Right lobe of liver (tissue), 6 donors: Measurements from ENCODE around the gene SNX10. TPM values are rescaled to one million over a fixed set of nuclear protein-coding genes. Genes with fewer than 3 reads are reported as not detected.

Experiments used
- ATAC-seq, 4 donors: fragments of 200-7000 bp; cut with Tn5 transposase; one replicate each; pipeline ENCODE4 v1.9.1; 2020; ENCODE audit warnings: mild to moderate bottlenecking in 4 of 4, moderate library complexity in 4 of 4
- DNase-seq, 3 donors: peaks; one replicate each; pipeline ENCODE4 v3.0.0-alpha.2; 2020
- H3K27ac ChIP-seq, 3 donors: fragments of 200-600 bp; one replicate each; pipeline ENCODE4 v1.8.0; 2022
- H3K27me3 ChIP-seq, 2 donors: fragments of 200-600 bp; one replicate each; pipeline ENCODE4 v1.8.0; 2022
- H3K36me3 ChIP-seq, 4 donors: fragments of 200-600 bp; sonication (generic) in 1 of 4; one replicate each; pipeline versions ENCODE4 v1.5.1 to v1.8.0; 2017 to 2022; ENCODE audit warnings: control low read depth in 1 of 4
- H3K4me1 ChIP-seq, 4 donors: fragments of 200-600 bp; sonication (generic) in 1 of 4; one replicate each; pipeline versions ENCODE4 v1.5.1 to v1.8.0; 2017 to 2022; ENCODE audit warnings: control low read depth in 1 of 4
- H3K4me3 ChIP-seq, 3 donors: fragments of 200-600 bp; one replicate each; pipeline ENCODE4 v1.8.0; 2022
- H3K9me3 ChIP-seq, 4 donors: fragments of 200-600 bp; sonication (generic) in 1 of 4; one replicate each; pipeline versions ENCODE4 v1.5.1 to v1.8.0; 2017 to 2022; ENCODE audit warnings: control low read depth in 1 of 4
- CTCF ChIP-seq, 4 donors: fragments of 200-600 bp in 3 of 4; fragments of 450-650 bp in 1 of 4; IDR thresholded peaks; one replicate each; pipeline versions ENCODE4 v1.5.1 to v1.8.0; 2016 to 2022; ENCODE audit warnings: antibody characterized with exemption in 4 of 4, mild to moderate bottlenecking in 2 of 4
- POLR2A ChIP-seq: fragments of 450-650 bp; IDR thresholded peaks from one replicate; pipeline ENCODE4 v1.6.1; 2017; ENCODE audit warnings: antibody characterized with exemption, mild to moderate bottlenecking
- WGBS: methylation state at CpG from one replicate; pipeline ENCODE4 v1.1.6; 2018; ENCODE audit warnings: low coverage, low lambda C conversion rate; ENCODE audit not compliant: insufficient coverage; ENCODE audit errors: missing lambda C conversion rate; 5-methylcytosine and 5-hydroxymethylcytosine counted together
- intact Hi-C, 2 donors: fragments of 100-400 bp; cut with DNase I; formaldehyde crosslinking; loops; one replicate each; pipeline versions ENCODE4 v1.11.2 to v1.14.1; 2022
- total RNA-seq, 6 experiments: library from RNA; depleted of rRNA in 2 of 6; stranded (reverse); fragments of >200 nt in 2 of 6; fragmentation: NEBNext Ultra II Directional in 3 of 6; extraction: Animal tissue kit (Norgen Biotek cat#: 25700) in 3 of 6; gene quantifications; one replicate each; pipeline versions ENCODE4 v1.1.0 to v1.2.4, GENCODE V29; 2016 to 2023
- donor health status: DM: no; HTN: yes; CAD: no.
- donor health status: DM: no; HTN: no; CAD: no.
- donor health status: DM: no; HTN: no; CAD: no.
- donor health status: DM: no; HTN: yes; CAD: no.
- donor health status: DM: no; HTN: yes; CAD: no.

SNX10 gene
- total RNA-seq, 6 experiments from 2014 or later = 10.1 to 59.0 (median 37.7) TPM

- H3K4me1 ChIP-seq = peaks cover 0 to 28% (median 9%) of the 10 kb centered on the region in 4 donors
- peak in 1 of 4 donors; percentile 2 for ATAC-seq
Measured at GRCh38 chr7:26365901-26366275, 74.2 kb downstream of the SNX10 start.

GRCh38 chr7:26367219-26367711 lies 75.6 kb downstream of the SNX10 start:
- no peaks in the 10 kb centered on the region for H3K36me3 ChIP-seq
- H3K4me3 ChIP-seq = no peak overlapping the region
- peak; percentile 28 to 83 (median 75) for ATAC-seq
- DNase-seq = peak in 2 of 3 donors; percentile 45 to 90
- H3K27ac ChIP-seq = peak overlapping the region in 2 of 3 donors; percentile 34 to 66
- intact Hi-C loops = loop anchor here in 1 of 2 donors (10.0 kb wide), 3 partner anchors 82 to 472 kb away; no protein-coding TSS in a partner anchor
- TF ChIP-seq POLR2A = peak; percentile 55
- no peak for TF ChIP-seq CTCF (IDR thresholded peaks at IDR 0.05)
- H3K9me3 ChIP-seq = no peaks in the 10 kb centered on the region
- H3K27me3 ChIP-seq = no peaks in the 10 kb centered on the region
- peaks cover 0 to 28% (median 9%) of the 10 kb centered on the region in 4 donors for H3K4me1 ChIP-seq
- WGBS = 33% methylated on average over 1 of the region's 6 CpGs

More at GRCh38 chr7:26365901-26366275, 74.2 kb downstream of the SNX10 start:
- no peak for DNase-seq
- H3K36me3 ChIP-seq = no peaks in the 10 kb centered on the region
- no peaks in the 10 kb centered on the region for H3K9me3 ChIP-seq
- H3K4me3 ChIP-seq = no peak overlapping the region
- no peaks in the 10 kb centered on the region for H3K27me3 ChIP-seq
- intact Hi-C loops = loop anchor here in 1 of 2 donors (10.0 kb wide), 3 partner anchors 81 to 471 kb away; no protein-coding TSS in a partner anchor
- no peak for TF ChIP-seq POLR2A
- TF ChIP-seq CTCF (IDR thresholded peaks at IDR 0.05) = no peak
- H3K27ac ChIP-seq = peak overlapping the region in 2 of 3 donors; percentile 1 to 34

GRCh38 chr7:26368542-26368941 lies 76.9 kb downstream of the SNX10 start:
- WGBS = 56% methylated on average over 2 of the region's 2 CpGs
- intact Hi-C loops = loop anchor here in 1 of 2 donors (10.0 kb wide), 3 partner anchors 84 to 474 kb away; no protein-coding TSS in a partner anchor
- no peaks in the 10 kb centered on the region for H3K27me3 ChIP-seq
- H3K27ac ChIP-seq = peak overlapping the region in 2 of 3 donors; percentile 34 to 66
- no peaks in the 10 kb centered on the region for H3K9me3 ChIP-seq
- no peak for DNase-seq
- no peaks in the 10 kb centered on the region for H3K36me3 ChIP-seq
- H3K4me3 ChIP-seq = no peak overlapping the region
- ATAC-seq = no peak
- H3K4me1 ChIP-seq = peaks cover 0 to 28% (median 11%) of the 10 kb centered on the region in 4 donors
- TF ChIP-seq POLR2A (no peak), CTCF (IDR thresholded peaks at IDR 0.05) (peak in 3 of 4 donors; percentile 8 to 35 (median 11))

GRCh38 chr7:26369593-26369992 lies 77.9 kb downstream of the SNX10 start:
- Histone ChIP-seq H3K4me1 (peaks cover 0 to 28% (median 10%) of the 10 kb centered on the region in 4 donors), H3K27ac (peak overlapping the region in 1 of 3 donors; percentile 34), H3K9me3 (no peaks in the 10 kb centered on the region), H3K36me3 (no peaks in the 10 kb centered on the region), H3K27me3 (no peaks in the 10 kb centered on the region), H3K4me3 (no peak overlapping the region)
- DNase-seq = no peak
- intact Hi-C loops = loop anchor here in 1 of 2 donors (10.0 kb wide), 3 partner anchors 85 to 475 kb away; no protein-coding TSS in a partner anchor
- peak; percentile 72 to 81 (median 77) for TF ChIP-seq CTCF (IDR thresholded peaks at IDR 0.05)
- TF ChIP-seq POLR2A = no peak
- whole genome bisulfite sequencing = 2% methylated on average over 4 of the region's 4 CpGs
- ATAC-seq = peak; percentile 46 to 81 (median 59)
